Activated effector memory CD4-positive, alpha-beta T cell treated with Interleukin-2 at 50 U/mL for 16 hours (primary cell): ENCODE data around the gene ARHGAP35.
"Not testable (repeated sequence)": the region's sequence is repeated elsewhere in the genome, so short reads cannot be mapped to it uniquely, and the experiment has no call there.

Source experiments
- DNase-seq: peaks from one replicate; pipeline ENCODE4 v3.0.0-alpha.2; 2020

The ARHGAP35 gene

GRCh38 chr19:46872967-46873366, 12.2 kb downstream of the ARHGAP35 start:
- DNase-seq, result no peak

- DNase-seq, result no peak
These were observed 14.4 kb downstream of the ARHGAP35 start for GRCh38 chr19:46875234-46875633.

- no peak for DNase-seq
These were observed 14.9 kb downstream of the ARHGAP35 start for GRCh38 chr19:46875657-46876056.

GRCh38 chr19:46878613-46879375, 18.0 kb downstream of the ARHGAP35 start:
- no peak for DNase-seq

DNA sequence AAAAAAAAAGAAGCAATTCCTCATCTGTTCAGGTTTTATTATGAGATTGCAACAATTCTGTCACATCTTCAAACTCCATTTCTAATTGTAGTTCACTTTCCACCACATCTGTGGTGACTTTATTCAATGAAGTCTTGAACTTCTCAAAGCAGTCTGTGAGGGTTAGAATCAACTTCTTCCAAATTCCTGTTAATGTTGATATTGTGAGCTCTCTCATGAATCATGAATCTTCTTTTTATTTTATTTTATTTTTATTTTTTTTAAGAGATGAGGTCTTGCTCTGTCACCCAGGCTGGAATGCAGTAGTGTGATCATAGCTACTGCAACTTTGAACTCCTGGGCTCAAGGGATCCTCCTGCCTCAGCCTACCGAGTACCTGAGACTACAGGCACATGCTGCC, 19.6 kb downstream of the ARHGAP35 start:
- DNase-seq, result no peak

GRCh38 chr19:46881092-46881491, 20.3 kb downstream of the ARHGAP35 start:
- no peak for DNase-seq

GRCh38 chr19:46882034-46882433, 21.2 kb downstream of the ARHGAP35 start:
- DNase-seq, result no peak

DNA sequence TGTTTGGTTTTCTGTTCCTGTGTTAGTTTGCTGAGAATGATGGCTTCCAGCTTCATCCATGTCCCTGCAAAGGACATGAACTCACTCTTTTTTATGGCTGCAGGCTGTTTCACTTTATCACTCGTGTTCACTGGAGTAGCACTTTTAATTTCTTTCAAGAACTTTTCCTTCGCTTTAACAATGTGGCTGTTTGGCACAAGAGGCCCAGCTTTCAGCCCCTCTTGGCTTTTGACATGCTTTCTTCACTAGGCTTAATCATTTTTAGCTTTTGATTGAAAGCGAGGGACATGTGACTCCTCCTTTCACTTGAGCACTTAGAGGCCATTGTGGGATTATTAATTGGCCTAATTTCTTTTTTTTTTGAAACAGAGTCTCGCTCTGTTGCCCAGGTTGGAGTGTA, 22.0 kb downstream of the ARHGAP35 start:
- not testable (repeated sequence) for DNase-seq

DNA sequence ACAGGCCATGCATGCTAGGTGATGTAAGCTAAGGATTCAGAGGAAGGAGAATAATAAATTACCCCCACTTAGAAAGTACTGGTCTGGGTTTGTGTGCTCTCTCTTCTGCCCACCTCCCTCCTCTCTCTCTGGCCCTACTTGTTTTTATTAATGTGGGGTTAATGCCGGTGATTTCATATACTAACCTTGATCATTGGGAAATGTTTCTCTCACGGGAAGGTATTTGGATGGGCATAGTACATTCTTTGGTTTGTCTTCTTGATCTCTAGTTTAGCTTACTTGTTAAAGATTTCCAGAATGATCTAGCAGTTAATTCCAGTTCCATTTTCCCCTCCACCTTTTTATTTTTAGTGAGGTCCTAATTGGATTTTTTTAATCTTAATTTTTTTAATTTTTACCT, 24.6 kb downstream of the ARHGAP35 start:
- DNase-seq, result no peak

DNA sequence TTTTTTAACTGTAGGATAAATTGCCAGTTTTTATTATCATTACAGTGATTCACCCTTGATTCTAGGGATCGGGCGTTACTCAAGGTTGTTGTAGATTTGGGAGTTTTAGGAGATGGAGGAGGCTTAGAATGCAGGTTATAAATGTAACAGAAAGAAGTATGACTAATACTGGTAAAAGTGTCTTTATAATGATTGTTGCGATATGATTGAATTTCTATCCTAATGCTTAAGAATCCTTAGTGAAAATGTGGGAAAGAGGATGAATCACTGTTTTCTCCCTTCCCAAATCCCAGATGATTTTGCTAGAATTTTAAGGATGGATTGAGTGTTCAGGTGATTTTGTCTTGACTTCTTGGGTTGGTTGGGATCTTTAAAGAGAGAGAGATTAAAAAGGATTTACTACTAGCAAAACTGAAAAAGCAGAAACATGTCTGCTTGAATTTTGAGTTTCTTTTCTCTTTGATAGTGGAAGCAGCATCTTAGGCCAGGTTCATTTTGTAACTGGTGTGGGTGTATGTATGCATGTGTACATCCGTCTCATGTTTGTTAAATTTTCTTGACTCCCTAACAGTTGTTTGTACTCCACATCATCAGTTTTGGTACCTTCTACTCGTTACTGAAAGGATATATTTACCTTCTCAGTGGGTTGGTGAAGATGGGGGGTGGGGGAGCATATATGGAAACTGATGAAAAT, 25.9 kb downstream of the ARHGAP35 start:
- DNase-seq, result no peak

DNA sequence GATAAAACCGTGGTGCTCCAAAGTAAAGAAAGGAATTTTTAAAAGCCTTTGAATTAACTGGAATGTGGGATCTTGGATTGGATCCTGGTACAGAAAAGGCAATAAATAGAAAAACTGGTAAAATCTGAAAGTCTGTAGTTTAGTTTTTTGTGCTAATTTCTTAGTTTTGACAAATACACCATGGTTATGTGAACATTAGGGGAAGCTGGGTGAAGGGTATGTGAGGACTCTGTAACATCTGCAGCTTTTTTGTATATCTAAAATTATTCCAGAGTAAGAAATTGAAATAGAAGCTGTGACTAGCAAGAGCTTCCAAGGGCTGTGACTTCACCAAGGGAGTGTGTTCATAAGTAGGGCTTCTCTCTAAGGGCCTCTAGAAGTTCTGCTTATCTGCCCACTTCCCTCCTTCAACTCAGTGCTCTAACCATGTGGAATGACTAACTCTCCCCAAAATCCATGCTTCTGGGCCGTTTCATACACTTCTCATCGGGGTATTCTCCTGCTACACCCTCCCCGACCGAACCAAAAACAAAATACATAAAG, 26.5 kb downstream of the ARHGAP35 start:
- DNase-seq, result no peak

GRCh38 chr19:46890423-46891170, 29.8 kb downstream of the ARHGAP35 start:
- no peak for DNase-seq

GRCh38 chr19:46892252-46893179, 31.7 kb downstream of the ARHGAP35 start:
- DNase-seq, result no peak

DNA sequence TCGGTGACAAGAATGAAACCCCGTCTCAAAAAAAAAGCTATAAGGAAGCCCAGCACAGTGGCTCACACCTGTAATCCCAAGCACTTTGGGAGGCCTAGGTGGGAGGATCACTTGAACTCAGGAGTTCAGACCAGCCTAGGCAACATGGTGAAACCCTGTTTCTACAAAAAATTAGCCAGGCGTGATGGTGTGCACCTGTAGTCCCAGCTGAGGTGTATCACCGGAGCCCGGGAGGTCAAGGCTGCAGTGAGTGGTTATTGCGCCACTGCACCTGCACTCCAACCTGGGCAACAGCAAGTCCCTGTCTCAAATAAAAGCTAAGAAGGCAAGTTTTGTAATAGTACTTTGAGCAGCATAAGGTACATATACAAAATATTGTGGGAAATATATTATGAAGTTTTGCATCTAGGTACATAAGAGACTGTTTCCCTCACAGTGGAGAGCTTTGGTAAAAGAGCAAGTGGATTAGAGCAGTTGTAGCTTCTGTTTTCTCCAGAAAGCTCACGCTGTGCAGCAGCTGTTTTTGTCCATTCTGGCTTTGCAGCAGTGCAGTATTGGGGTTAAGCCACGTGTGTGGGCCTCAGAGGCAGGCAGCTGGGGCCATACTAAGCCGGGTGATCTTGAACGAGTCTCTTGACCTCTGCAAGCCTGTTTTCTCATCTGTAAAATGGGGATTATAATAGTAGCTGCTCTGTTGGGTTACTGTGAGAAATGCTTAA, 35.4 kb downstream of the ARHGAP35 start:
- DNase-seq, result no peak

DNA sequence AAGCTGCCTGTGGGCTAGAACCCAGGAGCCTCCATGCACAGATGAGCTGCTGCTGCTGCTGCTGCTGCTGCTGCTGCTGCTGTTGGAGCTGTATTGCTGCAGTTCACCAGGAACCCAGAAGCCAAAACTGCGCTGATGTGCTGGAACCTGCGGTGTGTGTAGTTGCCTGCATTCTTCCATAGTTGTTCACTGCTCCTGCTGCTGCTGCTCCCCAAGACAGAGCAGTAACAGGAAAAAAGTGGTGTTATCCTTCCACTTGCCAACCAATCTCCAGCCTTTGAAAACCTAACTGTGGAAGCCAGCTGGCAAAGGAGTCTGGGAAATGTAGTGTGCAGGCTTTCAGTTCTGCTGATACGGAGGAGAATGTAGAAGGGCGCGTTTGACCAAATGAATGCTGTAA, 37.9 kb downstream of the ARHGAP35 start:
- no peak for DNase-seq

GRCh38 chr19:46900341-46900740, 39.5 kb downstream of the ARHGAP35 start:
- DNase-seq, result no peak

- DNase-seq, result no peak
These were observed 41.1 kb downstream of the ARHGAP35 start for GRCh38 chr19:46901701-46902401.

DNA sequence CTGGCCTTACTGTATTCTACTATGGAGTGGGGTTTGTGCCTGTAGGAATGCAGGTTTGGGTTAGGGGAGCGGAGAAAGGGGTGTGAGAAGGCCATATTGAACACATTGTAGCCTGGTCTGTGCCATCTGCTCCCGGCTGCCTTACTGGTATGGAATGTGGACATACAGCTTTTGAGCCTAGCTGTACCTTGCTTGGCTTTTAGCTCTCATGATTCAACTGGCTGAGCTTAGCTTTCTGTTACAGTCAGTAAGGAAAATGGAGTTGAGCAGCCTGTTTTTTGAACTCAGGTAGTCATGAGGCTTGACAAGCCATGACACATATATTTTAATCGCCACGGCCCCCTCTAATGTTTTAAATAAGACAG, 41.6 kb downstream of the ARHGAP35 start:
- no peak for DNase-seq

DNA sequence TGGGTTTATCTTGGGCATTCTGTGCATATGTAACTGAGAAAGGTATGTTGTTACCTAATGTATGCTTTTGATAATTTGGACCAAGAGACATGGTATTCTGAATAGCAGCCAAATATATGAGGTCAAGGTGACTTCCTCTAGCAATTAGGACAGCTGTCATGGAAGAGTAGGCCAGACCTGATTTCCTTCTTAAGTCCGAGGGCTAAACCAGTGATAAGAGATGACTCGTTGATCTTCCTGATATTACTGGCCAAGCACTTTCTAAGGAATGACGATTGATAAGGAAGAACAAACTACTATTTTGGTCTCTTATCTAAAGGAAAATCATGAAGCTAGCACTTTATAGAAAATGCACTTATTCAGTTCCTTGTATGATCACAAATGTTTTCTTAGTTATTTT, 42.7 kb downstream of the ARHGAP35 start:
- DNase-seq, result no peak

DNA sequence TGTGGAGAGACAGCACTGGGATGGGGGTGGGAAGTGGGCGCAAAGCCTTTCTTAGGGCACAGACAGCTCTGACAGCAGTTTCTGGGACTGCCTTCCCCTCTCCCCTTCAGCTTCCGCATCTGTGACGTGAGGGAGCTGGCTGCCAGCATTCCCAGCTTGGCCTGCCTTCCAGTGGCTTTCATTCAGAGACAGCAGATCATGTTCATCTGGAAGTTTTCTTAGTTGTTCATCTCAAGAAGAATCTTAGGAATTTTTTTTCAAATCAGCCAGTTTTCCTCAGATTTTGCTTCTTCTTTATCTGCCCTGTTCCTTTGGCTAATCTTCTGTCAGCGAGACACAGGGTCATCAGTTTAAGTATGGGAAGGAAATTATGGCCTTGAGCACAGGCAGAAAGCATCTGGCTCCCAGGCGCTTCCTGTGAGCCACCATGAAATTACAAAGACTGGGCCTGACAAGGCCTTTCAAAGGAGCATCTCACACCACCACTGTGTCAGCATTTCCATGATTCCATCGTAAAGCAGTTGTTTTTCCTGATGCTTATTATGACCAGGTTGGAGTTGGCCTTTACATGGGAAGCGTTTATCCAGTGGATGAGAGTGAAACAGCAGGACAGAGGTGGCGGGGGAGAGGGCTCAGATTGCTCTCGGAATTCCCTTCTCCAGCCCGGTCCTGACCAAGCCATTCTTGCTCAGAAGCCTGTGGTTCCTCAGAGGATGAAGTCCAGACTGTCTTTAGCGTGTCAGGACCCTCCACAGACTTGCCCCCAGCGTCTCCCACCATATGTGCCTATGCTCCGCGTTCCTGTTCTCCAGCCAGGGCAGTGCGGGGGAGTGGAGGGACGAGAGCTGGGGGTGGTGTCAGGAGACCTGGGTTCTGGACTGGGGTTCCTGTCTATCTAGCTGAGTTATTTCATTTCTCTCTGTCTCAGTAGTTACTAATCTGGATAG, 43.6 kb downstream of the ARHGAP35 start:
- no peak for DNase-seq
